Liver (tissue), 9 donors: ENCODE data around the gene KRTAP15-1. TPM values are rescaled to one million over a fixed set of nuclear protein-coding genes. Genes with fewer than 3 reads are reported as not detected.

ENCODE experiments used
- DNase-seq: peaks from one replicate; pipeline ENCODE4 v3.0.0-alpha.2; 2017; ENCODE audit warnings: low spot score
- H3K27ac ChIP-seq, 2 donors: one replicate each; pipeline ENCODE4 v1.7.0; 2013; ENCODE audit warnings: inconsistent platforms in 2 of 2, low read length in 2 of 2, control low read depth in 1 of 2, low read depth in 1 of 2, mild to moderate bottlenecking in 1 of 2
- H3K27me3 ChIP-seq, 4 donors: one replicate each; pipeline versions ENCODE4 v1.6.1 to v1.7.0; 2013; ENCODE audit warnings: low read length in 3 of 4, inconsistent platforms in 1 of 4, mild to moderate bottlenecking in 1 of 4, moderate library complexity in 1 of 4; ENCODE audit not compliant: control insufficient read depth in 4 of 4, insufficient read depth in 4 of 4
- H3K36me3 ChIP-seq, 4 donors: one replicate each; pipeline versions ENCODE4 v1.6.1 to v1.7.0; 2013; ENCODE audit warnings: low read length in 3 of 4, mild to moderate bottlenecking in 3 of 4, low read depth in 1 of 4, moderate library complexity in 1 of 4; ENCODE audit not compliant: control insufficient read depth in 4 of 4, insufficient read depth in 3 of 4
- H3K4me1 ChIP-seq, 4 donors: one replicate each; pipeline versions ENCODE4 v1.6.1 to v1.7.0; 2013; ENCODE audit warnings: low read length in 3 of 4, mild to moderate bottlenecking in 3 of 4, moderate library complexity in 1 of 4; ENCODE audit not compliant: control insufficient read depth in 4 of 4, insufficient read depth in 4 of 4
- H3K4me3 ChIP-seq, 3 donors: one replicate each; pipeline versions ENCODE4 v1.6.1 to v1.7.0; 2013; ENCODE audit warnings: low read length in 3 of 3, control low read depth in 1 of 3, low read depth in 1 of 3, mild to moderate bottlenecking in 1 of 3
- H3K9ac ChIP-seq, 2 donors: one replicate each; pipeline ENCODE4 v1.7.0; 2013; ENCODE audit warnings: low read length in 2 of 2, mild to moderate bottlenecking in 2 of 2, moderate library complexity in 2 of 2, control low read depth in 1 of 2, low read depth in 1 of 2
- H3K9me3 ChIP-seq, 4 donors: one replicate each; pipeline versions ENCODE4 v1.6.1 to v1.7.0; 2013; ENCODE audit warnings: low read length in 3 of 4; ENCODE audit not compliant: control insufficient read depth in 4 of 4
- ATF3 ChIP-seq: IDR thresholded peaks from 2 replicates; pipeline ENCODE4 v1.6.1; 2016; ENCODE audit warnings: antibody characterized with exemption
- EGR1 ChIP-seq, 2 donors: IDR thresholded peaks; 2 replicates each; pipeline ENCODE4 v1.6.1; 2016 to 2018; ENCODE audit warnings: antibody characterized with exemption in 2 of 2, low read depth in 2 of 2
- FOXA1 ChIP-seq: IDR thresholded peaks from 2 replicates; pipeline ENCODE4 v1.6.1; 2016; ENCODE audit warnings: antibody characterized with exemption
- FOXA2 ChIP-seq: IDR thresholded peaks from 2 replicates; pipeline ENCODE4 v1.6.1; 2016; ENCODE audit warnings: antibody characterized with exemption
- GABPA ChIP-seq, 2 donors: IDR thresholded peaks in 1 of 2; conservative IDR thresholded peaks in 1 of 2; 2 replicates each; pipeline ENCODE4 v1.6.1; 2016; ENCODE audit warnings: antibody characterized with exemption in 2 of 2, mild to moderate bottlenecking in 1 of 2, moderate library complexity in 1 of 2
- HNF4A ChIP-seq, 2 donors: conservative IDR thresholded peaks; 2 replicates each; pipeline ENCODE4 v1.6.1; 2016; ENCODE audit warnings: antibody characterized with exemption in 2 of 2, mild to moderate bottlenecking in 2 of 2
- RXRA ChIP-seq, 2 donors: IDR thresholded peaks; 2 replicates each; pipeline ENCODE4 v1.6.1; 2017 to 2018; ENCODE audit warnings: antibody characterized with exemption in 2 of 2, mild to moderate bottlenecking in 1 of 2
- SP1 ChIP-seq: IDR thresholded peaks from 2 replicates; pipeline ENCODE4 v1.6.1; 2018; ENCODE audit warnings: antibody characterized with exemption, mild to moderate bottlenecking
- YY1 ChIP-seq: IDR thresholded peaks from 2 replicates; pipeline ENCODE4 v1.6.1; 2016; ENCODE audit warnings: antibody characterized with exemption, mild to moderate bottlenecking
- WGBS: extraction: QIAGEN DNeasy Blood & Tissue Kit; methylation state at CpG from one replicate; pipeline ENCODE4 v1.1.7; 2013; 5-methylcytosine and 5-hydroxymethylcytosine counted together
- polyA plus RNA-seq, 2 donors: library from polyadenylated mRNA; stranded (reverse) in 1 of 2; unstranded in 1 of 2; fragments of 200-250 nt in 1 of 2; fragments of >200 nt in 1 of 2; fragmentation: Nextera tagmentation in 1 of 2; extraction: Ambion mirVana in 1 of 2; gene quantifications; one replicate each; pipeline versions ENCODE4 v1.2.1 to v1.2.3, GENCODE V29; 2013 to 2015
- total RNA-seq, 2 donors: library from RNA; depleted of rRNA; stranded (reverse); fragments of >200 nt; gene quantifications; one replicate each; pipeline ENCODE4 v1.2.3, GENCODE V29; 2014
- TF ChIP-seq, protein P1 (sequence below): IDR thresholded peaks from 2 replicates; pipeline ENCODE4 v1.6.1; 2016; ENCODE audit warnings: antibody characterized with exemption
- donor health status: healthy.
- donor health status: healthy.
- donor health status: healthy.
- donor health status: healthy.
- donor health status: healthy.

KRTAP15-1 gene
- total and polyA plus RNA-seq, 4 donors, result not detected

DNA sequence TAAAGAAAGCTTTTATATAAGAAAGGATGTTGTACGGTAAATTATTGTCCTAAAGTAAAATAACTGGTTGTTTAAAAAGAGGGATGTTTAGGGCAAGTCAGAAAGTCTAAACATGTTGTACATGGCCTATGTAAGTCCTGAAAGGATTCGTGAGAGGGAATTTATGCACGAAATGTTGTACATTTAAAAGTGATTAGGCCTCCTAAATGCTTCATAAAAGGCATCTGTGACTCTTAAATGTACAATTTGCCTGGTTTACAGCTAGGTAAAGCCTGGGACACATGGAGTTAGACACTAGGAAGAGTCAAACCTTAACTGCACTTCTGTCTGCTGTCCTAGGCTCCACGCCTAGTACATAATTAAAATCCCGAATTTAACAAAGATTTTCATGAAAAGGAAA lies 24.1 kb upstream of the KRTAP15-1 start (continued):
- no peak for TF ChIP-seq ATF3

DNA sequence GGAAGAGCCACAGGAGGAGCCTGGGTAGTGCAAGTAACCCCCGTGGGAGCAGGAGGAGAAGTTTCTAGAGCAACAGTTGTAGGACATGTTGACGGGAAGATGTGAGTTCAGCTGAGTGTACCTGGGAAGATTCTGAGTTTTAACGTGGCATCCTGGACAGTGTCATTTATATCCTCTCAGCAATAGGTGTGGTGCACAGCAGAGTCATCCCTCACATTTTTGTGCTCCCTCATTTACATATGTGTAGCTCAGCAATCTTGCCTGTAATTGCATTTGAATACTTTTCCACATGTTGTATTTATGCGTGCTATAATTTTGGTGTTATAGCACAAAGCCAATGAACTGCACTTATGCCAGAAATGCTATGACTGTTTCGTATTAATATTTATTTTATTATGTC lies 14.2 kb upstream of the KRTAP15-1 start, which contains the start of gene KRTAP13-3:
Gene KRTAP13-3, minus strand, starts transcription at position 101 of the 400 bp plus-strand sequence. Its CDS starts 14 bp downstream, at position 87.
- no peak within 1 kb of the TSS for H3K4me3 ChIP-seq
- DNase-seq, result no peak
- 68% methylated on average over 5 of the region's 5 CpGs for WGBS
- TF ChIP-seq GABPA (IDR thresholded peaks at IDR 0.05 in 1 of 2, conservative IDR thresholded peaks at IDR 0.05 in 1 of 2), result no peak
- no peaks in the 10 kb centered on the region for H3K9me3 ChIP-seq
- no peak within 1 kb of the TSS for H3K9ac ChIP-seq
- H3K4me1 ChIP-seq, result no peaks in the 10 kb centered on the region
- no peaks in the 10 kb centered on the region for H3K27me3 ChIP-seq
- H3K27ac ChIP-seq, result no peak within 1 kb of the TSS
- H3K36me3 ChIP-seq, result no peaks in the 10 kb centered on the region

- WGBS, result 42% methylated on average over 3 of the region's 3 CpGs
These were observed 13.3 kb upstream of the KRTAP15-1 start for GRCh38 chr21:30426731-30427130.

GRCh38 chr21:30430170-30430655 lies 9.9 kb upstream of the KRTAP15-1 start, which contains the start of gene KRTAP13-4:
KRTAP13-4 (plus strand) TSS chr21:30430220; CDS start chr21:30430276, 56 bp downstream.
- no peak within 1 kb of the TSS for H3K27ac ChIP-seq
- WGBS, result 73% methylated on average over 9 of the region's 9 CpGs
- no peaks in the 10 kb centered on the region for H3K4me1 ChIP-seq
- H3K4me3 ChIP-seq, result no peak within 1 kb of the TSS
- TF ChIP-seq, protein P1, sequence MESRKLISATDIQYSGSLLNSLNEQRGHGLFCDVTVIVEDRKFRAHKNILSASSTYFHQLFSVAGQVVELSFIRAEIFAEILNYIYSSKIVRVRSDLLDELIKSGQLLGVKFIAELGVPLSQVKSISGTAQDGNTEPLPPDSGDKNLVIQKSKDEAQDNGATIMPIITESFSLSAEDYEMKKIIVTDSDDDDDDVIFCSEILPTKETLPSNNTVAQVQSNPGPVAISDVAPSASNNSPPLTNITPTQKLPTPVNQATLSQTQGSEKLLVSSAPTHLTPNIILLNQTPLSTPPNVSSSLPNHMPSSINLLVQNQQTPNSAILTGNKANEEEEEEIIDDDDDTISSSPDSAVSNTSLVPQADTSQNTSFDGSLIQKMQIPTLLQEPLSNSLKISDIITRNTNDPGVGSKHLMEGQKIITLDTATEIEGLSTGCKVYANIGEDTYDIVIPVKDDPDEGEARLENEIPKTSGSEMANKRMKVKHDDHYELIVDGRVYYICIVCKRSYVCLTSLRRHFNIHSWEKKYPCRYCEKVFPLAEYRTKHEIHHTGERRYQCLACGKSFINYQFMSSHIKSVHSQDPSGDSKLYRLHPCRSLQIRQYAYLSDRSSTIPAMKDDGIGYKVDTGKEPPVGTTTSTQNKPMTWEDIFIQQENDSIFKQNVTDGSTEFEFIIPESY, result no peak
- TF ChIP-seq FOXA1, result no peak
- no peak for TF ChIP-seq FOXA2
- TF ChIP-seq EGR1 (IDR thresholded peaks at IDR 0.05; ENCODE audit: low read depth in 2 of 2), result no peak
- TF ChIP-seq HNF4A (conservative IDR thresholded peaks at IDR 0.05), result no peak
- no peak for TF ChIP-seq YY1
- no peaks in the 10 kb centered on the region for H3K36me3 ChIP-seq
- H3K9me3 ChIP-seq, result no peaks in the 10 kb centered on the region
- DNase-seq, result no peak
- H3K9ac ChIP-seq, result no peak within 1 kb of the TSS
- peaks cover 0 to 3% (median 0%) of the 10 kb centered on the region in 4 donors for H3K27me3 ChIP-seq

More at GRCh38 chr21:30426731-30427130, 13.3 kb upstream of the KRTAP15-1 start:
- Histone ChIP-seq H3K36me3 (no peaks in the 10 kb centered on the region), H3K27ac (no peak overlapping the region), H3K27me3 (no peaks in the 10 kb centered on the region), H3K9ac (no peak overlapping the region), H3K9me3 (no peaks in the 10 kb centered on the region), H3K4me1 (no peaks in the 10 kb centered on the region), H3K4me3 (no peak overlapping the region)
- TF ChIP-seq RXRA (IDR thresholded peaks at IDR 0.05) (no peak), FOXA1 (no peak), SP1 (no peak), YY1 (no peak), GABPA (IDR thresholded peaks at IDR 0.05 in 1 of 2, conservative IDR thresholded peaks at IDR 0.05 in 1 of 2) (no peak), EGR1 (IDR thresholded peaks at IDR 0.05; ENCODE audit: low read depth in 2 of 2) (no peak)
- DNase-seq, result no peak
